HFF-Myc (cell line): ENCODE measurements around the gene SIDT2.
A peak's percentile ranks its signal among the peaks of the same experiment; 100 is the strongest.

ENCODE experiments used
- DNase-seq: peaks from one replicate; pipeline ENCODE4 v3.0.0-alpha.2; 2011; ENCODE audit warnings: low read depth; ENCODE audit errors: extremely low read depth
- H3K4me3 ChIP-seq: replicated peaks from 2 replicates; pipeline ENCODE4 v1.5.1; 2011; ENCODE audit warnings: low read depth, mild to moderate bottlenecking, control low read depth, low read length
- TF ChIP-seq, protein P1 (sequence below): IDR thresholded peaks from 2 replicates; pipeline ENCODE4 v1.5.1; 2012; ENCODE audit warnings: mild to moderate bottlenecking, low read depth, low read length, control low read depth; ENCODE audit errors: missing control alignments

The SIDT2 gene

DNA sequence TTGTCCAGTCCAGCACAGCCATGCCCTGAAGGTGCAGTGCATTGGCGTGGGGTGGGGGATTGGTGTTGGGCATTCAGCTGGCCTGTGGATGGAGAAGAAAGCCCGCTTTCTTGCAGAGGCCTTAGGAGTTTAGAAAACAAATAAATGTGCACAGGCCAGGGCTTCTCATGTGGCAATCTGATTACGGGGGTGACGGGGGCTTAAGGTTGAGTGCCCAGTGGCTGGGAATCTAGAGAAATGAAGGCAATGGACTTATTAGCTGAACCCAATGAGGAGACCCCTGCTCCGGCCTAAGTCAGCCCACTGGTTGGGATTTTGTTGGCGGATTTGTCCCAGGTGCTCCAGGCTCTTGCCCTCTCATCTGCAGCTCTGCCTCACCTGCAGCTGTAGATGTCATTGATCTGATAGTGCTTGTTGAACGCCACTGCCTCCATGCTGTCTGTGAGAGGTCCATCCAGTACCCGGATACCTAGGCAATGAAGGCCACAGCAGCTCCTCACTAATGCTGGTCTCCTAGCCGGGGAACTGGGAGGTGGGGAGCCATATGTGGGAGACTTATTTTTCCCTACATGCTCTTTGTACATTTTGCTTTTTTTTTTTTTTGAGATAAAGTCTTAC, 47.1 kb downstream of the SIDT2 start:
- DNase-seq = no peak
- H3K4me3 ChIP-seq = no peak overlapping the region
- TF ChIP-seq, protein P1, sequence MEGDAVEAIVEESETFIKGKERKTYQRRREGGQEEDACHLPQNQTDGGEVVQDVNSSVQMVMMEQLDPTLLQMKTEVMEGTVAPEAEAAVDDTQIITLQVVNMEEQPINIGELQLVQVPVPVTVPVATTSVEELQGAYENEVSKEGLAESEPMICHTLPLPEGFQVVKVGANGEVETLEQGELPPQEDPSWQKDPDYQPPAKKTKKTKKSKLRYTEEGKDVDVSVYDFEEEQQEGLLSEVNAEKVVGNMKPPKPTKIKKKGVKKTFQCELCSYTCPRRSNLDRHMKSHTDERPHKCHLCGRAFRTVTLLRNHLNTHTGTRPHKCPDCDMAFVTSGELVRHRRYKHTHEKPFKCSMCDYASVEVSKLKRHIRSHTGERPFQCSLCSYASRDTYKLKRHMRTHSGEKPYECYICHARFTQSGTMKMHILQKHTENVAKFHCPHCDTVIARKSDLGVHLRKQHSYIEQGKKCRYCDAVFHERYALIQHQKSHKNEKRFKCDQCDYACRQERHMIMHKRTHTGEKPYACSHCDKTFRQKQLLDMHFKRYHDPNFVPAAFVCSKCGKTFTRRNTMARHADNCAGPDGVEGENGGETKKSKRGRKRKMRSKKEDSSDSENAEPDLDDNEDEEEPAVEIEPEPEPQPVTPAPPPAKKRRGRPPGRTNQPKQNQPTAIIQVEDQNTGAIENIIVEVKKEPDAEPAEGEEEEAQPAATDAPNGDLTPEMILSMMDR = no peak

DNA sequence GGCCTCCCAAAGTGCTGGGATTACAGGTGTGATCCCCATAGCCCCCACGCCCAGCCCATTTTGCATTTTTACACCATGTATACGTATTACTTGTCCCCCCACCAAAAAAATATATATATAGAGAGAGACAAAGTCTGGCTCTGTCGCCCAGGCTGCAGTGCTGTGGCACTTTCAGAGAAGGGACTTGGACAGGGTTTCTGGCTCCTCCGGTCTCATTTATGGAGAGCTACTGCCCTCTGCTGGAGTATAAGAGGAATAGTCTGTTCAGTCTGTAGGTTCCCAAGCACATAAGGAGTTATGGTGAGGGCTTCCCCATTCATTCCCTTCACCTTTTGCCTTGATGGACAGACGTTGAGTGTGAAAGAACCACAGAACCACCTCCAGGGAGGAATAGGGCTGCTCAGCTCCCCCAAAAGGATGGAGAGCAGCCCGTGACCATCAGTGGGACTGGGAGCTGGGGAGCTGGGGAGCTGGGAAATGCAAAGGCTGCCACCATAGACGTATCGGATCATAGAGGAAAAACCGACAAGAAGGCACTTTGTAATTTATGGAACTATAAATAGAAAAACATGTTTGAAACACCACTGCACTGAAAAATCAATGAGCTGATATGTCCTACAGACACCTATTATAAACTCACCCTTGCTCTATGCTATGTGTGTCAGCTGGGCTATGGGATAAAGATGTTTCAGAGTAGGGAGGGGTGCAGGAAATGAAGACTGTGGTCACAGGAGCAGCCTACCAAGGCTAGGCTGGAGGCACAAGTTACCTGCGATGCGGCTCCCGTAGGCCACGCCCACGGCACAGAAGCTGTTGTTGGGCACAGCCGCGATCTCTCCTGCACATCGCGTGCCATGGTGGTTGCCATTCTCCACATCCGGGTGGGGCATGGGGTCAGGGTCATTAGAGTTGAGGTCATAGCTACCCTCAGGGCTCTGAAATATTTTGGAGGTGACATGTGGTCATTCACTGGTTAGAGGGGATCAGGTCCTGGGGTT, 48.1 kb downstream of the SIDT2 start:
- TF ChIP-seq, protein P1 = peak; percentile 75
- H3K4me3 ChIP-seq = no peak overlapping the region
- DNase-seq = peak; percentile 53

DNA sequence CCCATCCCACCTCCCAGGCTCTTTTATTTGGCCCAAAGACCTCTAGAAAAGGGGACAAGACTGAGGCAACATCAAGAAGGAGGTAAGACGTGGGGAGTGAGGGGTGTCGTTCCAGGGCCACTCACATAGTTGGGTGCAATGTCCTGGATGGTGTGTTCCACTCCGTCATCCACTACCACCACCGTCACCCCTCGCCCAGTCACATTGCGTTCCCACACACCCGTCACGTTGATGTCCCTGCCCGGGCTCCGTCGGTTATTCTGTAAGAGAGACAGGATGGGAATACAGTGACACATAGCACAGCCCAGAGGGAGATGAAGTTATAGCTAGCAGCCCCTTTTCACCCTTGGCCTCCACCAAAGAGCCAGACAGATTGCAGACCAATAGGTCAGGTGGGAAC, 49.5 kb downstream of the SIDT2 start:
- DNase-seq = no peak
- TF ChIP-seq, protein P1 = no peak

DNA sequence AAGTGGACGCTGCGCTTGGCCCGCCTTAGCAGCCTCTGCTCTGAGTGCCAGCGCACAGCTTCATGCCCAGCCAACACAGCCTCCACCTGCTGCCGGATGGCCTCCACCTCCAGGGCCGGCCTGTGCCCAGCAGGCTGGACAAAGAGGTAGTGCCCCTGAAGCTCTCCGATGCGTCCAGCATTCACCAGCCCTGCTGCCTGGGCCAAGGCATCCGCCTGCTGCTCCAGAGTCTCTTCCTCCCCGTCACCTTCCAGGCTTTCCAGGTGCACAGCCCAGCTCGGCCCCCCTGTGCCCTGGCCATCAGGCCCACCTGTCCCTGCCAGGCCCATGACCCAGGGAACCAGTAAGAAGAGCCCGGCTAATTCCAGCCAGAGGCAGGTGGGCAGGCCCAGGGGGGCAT, 50.9 kb downstream of the SIDT2 start:
- no peak for DNase-seq
- TF ChIP-seq, protein P1 = no peak
- no peak overlapping the region for H3K4me3 ChIP-seq

More for the DNA sequence above, 49.5 kb downstream of the SIDT2 start:
- H3K4me3 ChIP-seq = no peak overlapping the region

DNA sequence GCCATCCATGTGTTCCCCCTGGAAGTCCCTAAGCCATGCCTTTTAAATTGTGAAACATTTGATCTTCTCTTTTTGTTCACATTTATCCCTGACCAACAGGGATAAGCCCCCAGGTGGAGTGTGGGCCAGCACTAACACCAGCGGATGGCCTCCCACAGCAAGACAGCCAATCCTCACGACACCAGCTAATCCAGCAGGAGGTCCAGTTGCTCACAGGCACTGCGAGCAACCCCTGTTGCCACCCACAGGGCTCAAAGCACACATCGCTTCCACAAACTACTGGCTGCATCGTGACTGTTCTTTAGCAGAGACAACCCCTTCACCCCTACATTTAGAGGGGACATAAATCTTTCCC, 51.4 kb downstream of the SIDT2 start:
- H3K4me3 ChIP-seq = no peak overlapping the region
- DNase-seq = no peak
- TF ChIP-seq, protein P1 = no peak

DNA sequence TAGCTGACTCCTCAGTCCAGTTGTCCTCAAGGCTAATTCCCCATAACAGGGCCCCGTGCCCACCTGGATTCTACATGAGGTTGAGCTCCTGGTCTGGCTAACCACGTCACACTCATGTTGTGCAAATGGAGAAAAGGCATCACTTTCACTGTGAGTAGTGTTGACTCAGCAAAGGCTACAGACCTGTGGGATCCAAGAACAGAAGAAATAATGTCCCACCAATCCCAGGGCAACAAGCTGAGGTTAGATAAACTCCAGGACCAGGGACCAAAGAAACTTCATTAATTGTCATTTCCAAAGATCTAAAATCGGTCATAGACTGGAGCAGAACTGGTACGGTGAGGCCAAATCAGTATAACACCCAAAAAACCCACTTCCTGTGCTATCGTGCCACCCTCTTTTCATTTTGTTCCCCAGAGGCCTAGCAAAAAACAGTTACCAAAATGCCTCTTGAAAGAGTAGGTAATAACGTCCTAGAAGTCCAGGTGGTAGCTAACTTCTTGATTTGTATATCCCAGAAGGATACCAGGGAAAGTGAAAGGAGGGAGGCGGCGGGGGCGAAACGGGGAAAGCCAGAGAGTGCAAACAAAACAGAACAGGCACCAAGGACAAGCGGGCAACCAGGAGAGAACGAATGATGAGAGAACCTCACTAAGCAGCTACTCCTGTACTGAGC, 51.9 kb downstream of the SIDT2 start:
- peak overlapping the region; percentile 94 for H3K4me3 ChIP-seq
- TF ChIP-seq, protein P1 = no peak
- no peak for DNase-seq
